Fibroblast of lung (primary cell): ENCODE results near the gene CROCC.
"Not testable (repeated sequence)": the region's sequence is repeated elsewhere in the genome, so short reads cannot be mapped to it uniquely, and the experiment has no call there.

Source experiments
- EZH2 ChIP-seq: IDR thresholded peaks from 2 replicates; pipeline ENCODE4 v1.5.1; 2012; ENCODE audit warnings: low read length, control low read depth, mild to moderate bottlenecking; ENCODE audit errors: missing control alignments
- TF ChIP-seq, protein P1 (sequence below), 2 donors: IDR thresholded peaks in 1 of 2; conservative IDR thresholded peaks in 1 of 2; 1 replicate in 1 of 2; 2 replicates in 1 of 2; pipeline ENCODE4 v1.5.1; 2011 to 2012; ENCODE audit warnings: low read length in 2 of 2, control low read depth in 1 of 2, inconsistent platforms in 1 of 2, low read depth in 1 of 2, mild to moderate bottlenecking in 1 of 2

DNA sequence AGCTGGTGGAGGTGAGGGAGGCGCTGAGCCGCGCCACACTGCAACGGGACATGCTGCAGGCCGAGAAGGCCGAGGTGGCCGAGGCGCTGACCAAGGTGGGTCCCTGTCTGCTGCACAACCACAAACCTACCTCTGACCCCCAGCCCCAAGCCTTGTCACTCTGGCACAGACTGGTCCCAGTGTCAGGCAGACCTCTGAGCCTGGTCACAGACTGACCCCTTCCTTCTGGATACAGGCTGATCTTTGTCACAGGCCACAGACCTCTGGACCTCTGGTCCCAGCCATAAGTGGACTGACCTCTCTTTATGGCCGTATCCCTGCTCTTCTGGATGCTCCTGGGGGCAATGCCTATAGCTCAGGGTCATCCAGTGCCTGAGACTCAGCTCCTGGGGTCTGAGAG lies 23.8 kb downstream of the CROCC start:
- not testable (repeated sequence) for TF ChIP-seq EZH2
- TF ChIP-seq, protein P1, sequence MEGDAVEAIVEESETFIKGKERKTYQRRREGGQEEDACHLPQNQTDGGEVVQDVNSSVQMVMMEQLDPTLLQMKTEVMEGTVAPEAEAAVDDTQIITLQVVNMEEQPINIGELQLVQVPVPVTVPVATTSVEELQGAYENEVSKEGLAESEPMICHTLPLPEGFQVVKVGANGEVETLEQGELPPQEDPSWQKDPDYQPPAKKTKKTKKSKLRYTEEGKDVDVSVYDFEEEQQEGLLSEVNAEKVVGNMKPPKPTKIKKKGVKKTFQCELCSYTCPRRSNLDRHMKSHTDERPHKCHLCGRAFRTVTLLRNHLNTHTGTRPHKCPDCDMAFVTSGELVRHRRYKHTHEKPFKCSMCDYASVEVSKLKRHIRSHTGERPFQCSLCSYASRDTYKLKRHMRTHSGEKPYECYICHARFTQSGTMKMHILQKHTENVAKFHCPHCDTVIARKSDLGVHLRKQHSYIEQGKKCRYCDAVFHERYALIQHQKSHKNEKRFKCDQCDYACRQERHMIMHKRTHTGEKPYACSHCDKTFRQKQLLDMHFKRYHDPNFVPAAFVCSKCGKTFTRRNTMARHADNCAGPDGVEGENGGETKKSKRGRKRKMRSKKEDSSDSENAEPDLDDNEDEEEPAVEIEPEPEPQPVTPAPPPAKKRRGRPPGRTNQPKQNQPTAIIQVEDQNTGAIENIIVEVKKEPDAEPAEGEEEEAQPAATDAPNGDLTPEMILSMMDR (conservative IDR thresholded peaks at IDR 0.05 in 1 of 2, IDR thresholded peaks at IDR 0.05 in 1 of 2; ENCODE audit: low read depth in 1 of 2, low read length in 2 of 2) = not testable (repeated sequence)
